K562 (cell line): ENCODE results near the gene WDR45B. TPM values are rescaled to one million over a fixed set of nuclear protein-coding genes. Genes with fewer than 3 reads are reported as not detected.

Experiments used
- ATAC-seq: fragments of 200-7000 bp; cut with Tn5 transposase; 3 replicates; pipeline ENCODE4 v1.9.1; 2020; ENCODE audit warnings: moderate library complexity
- BruUV-seq: library from RNA; stranded (reverse); fragments of 400-500 nt; replicated peaks from 2 replicates; lab custom pipeline; 2021; lab: Mats Ljungman, UMichigan
- CTCF ChIA-PET: fragments of 300-600 bp; formaldehyde crosslinking; extraction: SDS; loops from one replicate; lab custom pipeline; 2021; ENCODE audit warnings: low intra/inter-chr PET ratio; lab: Yijun Ruan, JAX
- POLR2A ChIA-PET: fragments of 300-600, 350-650 bp; sonication (Branson Sonifier 250); formaldehyde crosslinking; extraction: SDS; loops from one replicate; lab custom pipeline; 2021; ENCODE audit warnings: antibody characterized with exemption, inconsistent platforms; lab: Yijun Ruan, JAX
- DNase-seq, 4 experiments: peaks; one replicate each; pipeline versions ENCODE4 v3.0.0 to v3.0.0-alpha.2; 2011 to 2018; ENCODE audit warnings: low spot score in 3 of 4, mixed read lengths in 3 of 4; ENCODE audit errors: extremely low read depth in 1 of 4
- FAIRE-seq: peaks from 2 replicates; lab custom pipeline; 2011; peaks lifted over from hg19 to GRCh38; lab: Jason Lieb, UNC
- H2AFZ ChIP-seq: 2 replicates; pipeline ENCODE4 v1.6.0; 2011; ENCODE audit warnings: low read depth, low read length, control low read depth, inconsistent platforms
- H3K27ac ChIP-seq: fragments of 200-600 bp; 3 replicates; pipeline ENCODE4 v1.8.0; 2011; ENCODE audit warnings: low read depth, mild to moderate bottlenecking, control low read depth, inconsistent platforms, low read length, moderate library complexity, mixed read lengths; ENCODE audit errors: extremely low read depth
- H3K27me3 ChIP-seq, 2 experiments: fragments of 300-600 bp in 1 of 2; 2 replicates in 1 of 2; 3 replicates in 1 of 2; pipeline versions ENCODE4 v1.6.0 to v1.8.0; 2011; ENCODE audit warnings: inconsistent platforms in 2 of 2, low read length in 2 of 2, mild to moderate bottlenecking in 1 of 2, mixed read lengths in 1 of 2, moderate library complexity in 1 of 2; ENCODE audit not compliant: control insufficient read depth in 2 of 2, insufficient read depth in 2 of 2
- H3K36me3 ChIP-seq: fragments of 300-600 bp; 3 replicates; pipeline ENCODE4 v1.8.0; 2011; ENCODE audit warnings: mild to moderate bottlenecking, low read length, inconsistent platforms; ENCODE audit not compliant: control insufficient read depth, insufficient read depth
- H3K4me1 ChIP-seq, 2 experiments: fragments of 200-600 bp in 1 of 2; replicated peaks in 1 of 2; 2 replicates in 1 of 2; 3 replicates in 1 of 2; pipeline versions ENCODE4 v1.5.1 to v1.8.0; 2011; ENCODE audit warnings: inconsistent platforms in 2 of 2, low read length in 2 of 2, mild to moderate bottlenecking in 1 of 2, mixed read lengths in 1 of 2, moderate library complexity in 1 of 2; ENCODE audit not compliant: control insufficient read depth in 2 of 2, insufficient read depth in 2 of 2
- H3K4me2 ChIP-seq: 2 replicates; pipeline ENCODE4 v1.6.1; 2011; ENCODE audit warnings: low read length, control low read depth, inconsistent platforms, mixed read lengths; ENCODE audit not compliant: insufficient read depth
- H3K4me3 ChIP-seq: fragments of 200-600 bp; sonication (generic), shearing (Covaris generic); 2 replicates; pipeline ENCODE4 v1.5.1; 2016; ENCODE audit warnings: control low read depth, inconsistent platforms
- H3K79me2 ChIP-seq: fragments of 200-600 bp; 3 replicates; pipeline ENCODE4 v1.8.0; 2011; ENCODE audit warnings: low read length, inconsistent platforms; ENCODE audit not compliant: control insufficient read depth, insufficient read depth
- H3K9ac ChIP-seq, 2 experiments: 2 replicates each; pipeline versions ENCODE4 v1.6.0 to v1.6.1; 2011; ENCODE audit warnings: low read depth in 2 of 2, low read length in 2 of 2, control low read depth in 1 of 2, inconsistent platforms in 1 of 2, mild to moderate bottlenecking in 1 of 2, mixed read lengths in 1 of 2; ENCODE audit not compliant: insufficient read depth in 1 of 2
- H3K9me1 ChIP-seq: one replicate; pipeline ENCODE4 v1.6.0; 2011; ENCODE audit warnings: inconsistent platforms, mild to moderate bottlenecking, low read length, moderate library complexity; ENCODE audit not compliant: control insufficient read depth, insufficient read depth
- H3K9me3 ChIP-seq: replicated peaks from 2 replicates; pipeline ENCODE4 v1.5.1; 2011; ENCODE audit warnings: low read depth, low read length, inconsistent platforms; ENCODE audit not compliant: control insufficient read depth, insufficient read depth
- H4K20me1 ChIP-seq: replicated peaks from 2 replicates; pipeline ENCODE4 v1.6.1; 2011; ENCODE audit warnings: low read length, inconsistent platforms, mixed read lengths; ENCODE audit not compliant: control insufficient read depth, insufficient read depth
- CXXC5 ChIP-seq: fragments of 250-450 bp; sonication (Bioruptor Pico); IDR thresholded peaks from 2 replicates; pipeline ENCODE4 v1.8.0; 2022; ENCODE audit warnings: inconsistent platforms, mild to moderate bottlenecking, moderate library complexity
- FOXM1 ChIP-seq, 2 experiments: fragments of 450-650 bp in 1 of 2; sonication (generic) in 1 of 2; formaldehyde crosslinking in 1 of 2; IDR thresholded peaks; 2 replicates each; pipeline versions ENCODE4 v1.6.1 to v1.9.0; 2017 to 2022; ENCODE audit warnings: low read depth in 2 of 2, mild to moderate bottlenecking in 2 of 2, missing genetic modification reagents in 1 of 2, moderate library complexity in 1 of 2
- LCOR ChIP-seq: sonication (generic); formaldehyde crosslinking; IDR thresholded peaks from 2 replicates; pipeline ENCODE4 v1.8.0; 2022; ENCODE audit warnings: mild to moderate bottlenecking, missing genetic modification reagents
- MBD2 ChIP-seq: sonication (generic); IDR thresholded peaks from 2 replicates; pipeline ENCODE4 v1.6.1; 2016; ENCODE audit warnings: low read depth, borderline replicate concordance
- MTF1 ChIP-seq: fragments of 250-450 bp; sonication (Bioruptor Pico); IDR thresholded peaks from 2 replicates; pipeline ENCODE4 v1.9.0; 2021; ENCODE audit warnings: moderate library complexity, mild to moderate bottlenecking, inconsistent platforms, borderline replicate concordance
- MYBL2 ChIP-seq, 2 experiments: fragments of 450-650 bp in 1 of 2; sonication (generic) in 1 of 2; formaldehyde crosslinking in 1 of 2; IDR thresholded peaks; 2 replicates each; pipeline versions ENCODE4 v1.6.1 to v1.8.1; 2017 to 2022; ENCODE audit warnings: borderline replicate concordance in 1 of 2, inconsistent platforms in 1 of 2, low read depth in 1 of 2, mild to moderate bottlenecking in 1 of 2, missing genetic modification reagents in 1 of 2, moderate library complexity in 1 of 2
- RUNX1 ChIP-seq: sonication (generic); IDR thresholded peaks from 2 replicates; pipeline ENCODE4 v1.6.1; 2016; ENCODE audit warnings: antibody characterized with exemption, low read depth
- SIN3B ChIP-seq: fragments of 450-650 bp; IDR thresholded peaks from 2 replicates; pipeline ENCODE4 v1.6.1; 2017; ENCODE audit warnings: low read depth, mild to moderate bottlenecking, moderate library complexity
- WHSC1 ChIP-seq: IDR thresholded peaks from one replicate; pipeline ENCODE4 v1.6.1; 2012; ENCODE audit warnings: low read length, control low read depth, inconsistent platforms
- ZNF311 ChIP-seq: fragments of 250-450 bp; sonication (Bioruptor Pico); IDR thresholded peaks from 2 replicates; pipeline ENCODE4 v1.4.0; 2020; ENCODE audit warnings: mild to moderate bottlenecking, moderate library complexity
- WGBS: fragments of 100-300 bp; shearing (Covaris generic); methylation state at CpG from one replicate; pipeline ENCODE4 v1.1.6; 2016; ENCODE audit warnings: low coverage, mixed read lengths; ENCODE audit not compliant: insufficient coverage; ENCODE audit errors: missing lambda C conversion rate; 5-methylcytosine and 5-hydroxymethylcytosine counted together
- in situ Hi-C: fragments of 300-500 bp; cut with MboI; formaldehyde crosslinking; loops from 4 replicates; pipeline ENCODE4 v1.15.0; 2018; ENCODE audit warnings: inconsistent platforms, mixed read lengths
- intact Hi-C: fragments of 100-400 bp; cut with micrococcal nuclease; formaldehyde crosslinking; loops from 2 replicates; pipeline ENCODE4 v1.14.2; 2022
- polyA plus RNA-seq, 8 experiments: library from polyadenylated mRNA; depleted of rRNA in 4 of 8; stranded (reverse) in 5 of 8; unstranded in 3 of 8; fragments of >200 nt; fragmentation: Nextera tagmentation in 2 of 8; fragmentation: Illumina TruSeq in 1 of 8; extraction: Ambion mirVana in 2 of 8; extraction: Trizol in 1 of 8; gene quantifications; 2 replicates each; pipeline versions ENCODE4 v1.2.1 to v1.2.3, GENCODE V29; 2011 to 2014; ENCODE audit warnings: inconsistent platforms in 1 of 8, missing spikeins in 1 of 8
- total RNA-seq, 7 experiments: library from RNA; depleted of rRNA in 6 of 7; stranded (reverse); fragments of >200 nt in 6 of 7; fragmentation: Illumina TruSeq in 2 of 7; extraction: Trizol in 2 of 7; gene quantifications; 2 replicates each; pipeline versions ENCODE4 v1.2.1 to v1.2.3, GENCODE V29; 2011 to 2021; ENCODE audit warnings: low replicate concordance in 1 of 7
- TF ChIP-seq, protein P1 (sequence below): fragments of 450-650 bp; IDR thresholded peaks from 2 replicates; pipeline ENCODE4 v1.6.1; 2016; ENCODE audit warnings: low read depth, mild to moderate bottlenecking, moderate library complexity

WDR45B gene
- total and polyA plus RNA-seq, 9 of the 15 experiments (the other 6 are each of a cell fraction or from before 2014, with no cell fraction given), result 0.72 to 74.4 (median 35.9) TPM

- TF ChIP-seq SIN3B, result no peak
- TF ChIP-seq ZNF311 (CRISPR knock-in tag), result no peak
- TF ChIP-seq, protein P1, sequence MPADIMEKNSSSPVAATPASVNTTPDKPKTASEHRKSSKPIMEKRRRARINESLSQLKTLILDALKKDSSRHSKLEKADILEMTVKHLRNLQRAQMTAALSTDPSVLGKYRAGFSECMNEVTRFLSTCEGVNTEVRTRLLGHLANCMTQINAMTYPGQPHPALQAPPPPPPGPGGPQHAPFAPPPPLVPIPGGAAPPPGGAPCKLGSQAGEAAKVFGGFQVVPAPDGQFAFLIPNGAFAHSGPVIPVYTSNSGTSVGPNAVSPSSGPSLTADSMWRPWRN, result no peak
- TF ChIP-seq WHSC1, result no peak
Observed at GRCh38 chr17:82693168-82693867, 45.1 kb upstream of the WDR45B start (continued).

DNA sequence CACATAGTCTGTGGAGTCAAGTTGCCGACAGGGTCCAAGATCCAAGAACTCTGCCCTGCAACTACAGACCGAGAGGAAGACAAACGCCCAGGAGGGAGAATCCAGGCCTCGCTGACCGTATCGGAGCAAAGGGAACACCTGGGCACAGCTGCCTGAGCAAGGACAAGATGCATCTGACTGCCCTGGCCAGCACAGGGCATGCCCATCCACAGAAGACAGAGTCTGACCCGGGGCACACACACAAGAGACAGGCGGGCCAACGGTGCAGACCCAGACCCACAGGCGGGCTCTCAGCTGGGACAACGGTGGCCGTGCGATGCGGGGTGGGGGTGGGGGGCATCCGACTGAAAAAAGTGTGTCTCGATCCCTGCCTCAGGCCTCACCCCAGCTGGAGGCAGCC, 44.0 kb upstream of the WDR45B start:
- intact Hi-C loops (no loop called here), in situ Hi-C loops (no loop called here)
- H3K27me3 ChIP-seq, result peaks cover 4 to 19% of the 10 kb centered on the region in 2 experiments; a peak in 4 of 5 replicates
- POLR2A ChIA-PET, result no interaction called here
- H3K4me1 ChIP-seq, result peaks cover 0 to 15% of the 10 kb centered on the region in 2 experiments; a peak in 2 of 5 replicates
- H3K9me3 ChIP-seq, result peaks cover 8% of the 10 kb centered on the region
- TF ChIP-seq MTF1 (CRISPR knock-in tag) (no peak), CXXC5 (CRISPR knock-in tag) (no peak), LCOR (CRISPR knock-in tag) (no peak), FOXM1 (IDR thresholded peaks at IDR 0.05; ENCODE audit: low read depth) (no peak), FOXM1 (CRISPR knock-in tag; IDR thresholded peaks at IDR 0.05; ENCODE audit: low read depth) (no peak), MBD2 (no peak), MYBL2 (IDR thresholded peaks at IDR 0.05; ENCODE audit: low read depth) (no peak), MYBL2 (CRISPR knock-in tag; IDR thresholded peaks at IDR 0.05; ENCODE audit: borderline replicate concordance) (no peak), RUNX1 (no peak)
- H3K4me3 ChIP-seq, result no peak overlapping the region
- H3K4me2 ChIP-seq, result no peak overlapping the region
- no peaks in the 10 kb centered on the region for H3K9me1 ChIP-seq
- no peak for FAIRE-seq
- WGBS, result 36% methylated on average over 15 of the region's 16 CpGs
- no peak for DNase-seq
- H4K20me1 ChIP-seq, result 0 out of 2 replicates have a peak, but pooled peaks cover 2% of the 10 kb centered on the region
- H3K36me3 ChIP-seq, result no peaks in the 10 kb centered on the region
- no peaks in the 10 kb centered on the region for H3K79me2 ChIP-seq
- no peak for ATAC-seq
- no peak overlapping the region for H2AFZ ChIP-seq
- H3K9ac ChIP-seq, result no peak overlapping the region
- CTCF ChIA-PET, result no interaction called here
- no peak overlapping the region for H3K27ac ChIP-seq
- BruUV-seq, result no TSS peak
